ENCODE data around the gene CDH20.

The CDH20 gene

DNA sequence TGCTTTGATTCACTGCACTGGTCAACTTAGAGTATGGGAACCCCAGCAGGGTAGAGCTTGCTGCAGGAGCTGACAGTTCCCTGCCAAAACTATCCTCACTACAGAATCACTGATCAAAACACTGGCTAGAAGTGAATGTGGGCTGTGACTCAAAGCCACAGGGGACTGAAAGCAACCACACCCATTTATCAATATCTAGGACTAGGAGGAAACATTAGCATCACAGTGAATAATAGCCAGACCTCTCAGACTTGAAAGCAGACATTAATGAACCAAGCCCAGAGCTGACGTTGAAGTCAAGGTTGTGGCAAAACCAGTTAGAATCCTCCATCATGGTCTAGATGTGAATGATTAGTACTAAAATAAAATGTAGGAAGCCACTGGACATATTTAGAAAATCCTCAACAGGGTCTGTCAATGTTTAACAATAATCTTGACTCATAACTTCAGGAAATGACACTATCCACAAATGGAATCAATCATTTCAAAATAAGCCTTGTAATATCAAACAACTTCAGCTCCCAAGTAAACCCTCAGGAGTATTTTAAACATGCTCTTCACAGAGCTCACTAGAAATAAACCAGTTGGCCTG is 131.4 kb downstream of the CDH20 start:
- peak; percentile 87 for DNase-seq (ENCODE audit: low read depth)
- TF ChIP-seq, protein P1, sequence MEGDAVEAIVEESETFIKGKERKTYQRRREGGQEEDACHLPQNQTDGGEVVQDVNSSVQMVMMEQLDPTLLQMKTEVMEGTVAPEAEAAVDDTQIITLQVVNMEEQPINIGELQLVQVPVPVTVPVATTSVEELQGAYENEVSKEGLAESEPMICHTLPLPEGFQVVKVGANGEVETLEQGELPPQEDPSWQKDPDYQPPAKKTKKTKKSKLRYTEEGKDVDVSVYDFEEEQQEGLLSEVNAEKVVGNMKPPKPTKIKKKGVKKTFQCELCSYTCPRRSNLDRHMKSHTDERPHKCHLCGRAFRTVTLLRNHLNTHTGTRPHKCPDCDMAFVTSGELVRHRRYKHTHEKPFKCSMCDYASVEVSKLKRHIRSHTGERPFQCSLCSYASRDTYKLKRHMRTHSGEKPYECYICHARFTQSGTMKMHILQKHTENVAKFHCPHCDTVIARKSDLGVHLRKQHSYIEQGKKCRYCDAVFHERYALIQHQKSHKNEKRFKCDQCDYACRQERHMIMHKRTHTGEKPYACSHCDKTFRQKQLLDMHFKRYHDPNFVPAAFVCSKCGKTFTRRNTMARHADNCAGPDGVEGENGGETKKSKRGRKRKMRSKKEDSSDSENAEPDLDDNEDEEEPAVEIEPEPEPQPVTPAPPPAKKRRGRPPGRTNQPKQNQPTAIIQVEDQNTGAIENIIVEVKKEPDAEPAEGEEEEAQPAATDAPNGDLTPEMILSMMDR (conservative IDR thresholded peaks at IDR 0.05; ENCODE audit: control insufficient read depth, insufficient read depth, low read depth, low read length): no peak
- H3K4me3 ChIP-seq (ENCODE audit: control insufficient read depth, low read depth, low read length): no peak overlapping the region

DNA sequence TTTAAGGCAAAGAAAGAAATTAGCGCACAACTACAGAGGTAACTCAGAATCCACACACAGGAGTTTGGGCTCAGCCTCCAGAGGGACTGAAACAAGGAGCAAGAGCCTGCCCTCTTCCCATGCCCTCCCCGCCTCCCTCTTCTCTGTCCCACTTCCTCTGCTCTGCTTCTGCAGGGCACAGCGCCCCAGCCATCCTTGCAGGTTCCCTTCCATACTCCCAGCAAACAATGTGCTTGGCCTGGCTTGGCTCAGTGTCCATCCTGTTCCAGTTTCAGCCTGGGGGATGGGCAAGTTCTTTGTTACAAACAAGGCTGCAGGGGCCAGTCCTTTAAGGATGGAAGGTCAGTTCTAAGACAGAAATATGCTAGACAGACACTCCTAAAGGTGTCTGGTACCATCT is 133.5 kb downstream of the CDH20 start:
- no peak for DNase-seq (ENCODE audit: low read depth)
- TF ChIP-seq, protein P1 (conservative IDR thresholded peaks at IDR 0.05; ENCODE audit: control insufficient read depth, insufficient read depth, low read depth, low read length): no peak

DNA sequence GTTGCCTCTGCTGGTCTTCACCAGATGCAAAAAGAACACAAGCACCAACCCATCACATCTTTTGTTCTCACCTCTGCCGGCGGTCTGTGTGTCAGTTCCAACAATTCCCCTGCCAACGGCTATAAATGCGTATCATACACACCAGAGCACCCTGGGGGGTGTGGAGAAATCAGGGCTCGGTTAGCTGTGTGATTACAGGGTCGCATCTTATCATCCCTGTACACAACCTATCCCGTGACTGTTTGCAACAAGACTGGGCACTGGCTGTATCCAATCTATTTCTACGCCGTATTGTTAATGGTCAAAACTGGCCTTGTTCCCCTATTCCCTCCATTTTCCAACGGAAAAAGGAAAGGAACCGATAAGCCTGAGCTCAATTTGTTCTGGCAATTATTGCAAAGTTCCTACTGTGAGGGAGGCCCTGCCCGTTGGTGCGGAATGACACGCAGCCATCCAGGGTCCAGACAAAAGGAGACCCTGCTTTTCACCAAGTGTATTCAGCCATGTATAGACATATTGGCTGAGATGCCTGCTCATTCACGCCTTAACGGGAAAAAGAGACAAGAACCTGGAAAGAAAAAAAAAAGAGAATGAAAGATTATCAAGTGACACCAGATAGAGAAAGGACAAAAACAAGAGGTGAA is 136.9 kb downstream of the CDH20 start:
- no peak overlapping the region for H3K4me3 ChIP-seq (ENCODE audit: control insufficient read depth, low read depth, low read length)
- DNase-seq (ENCODE audit: low read depth): no peak
- TF ChIP-seq, protein P1 (conservative IDR thresholded peaks at IDR 0.05; ENCODE audit: control insufficient read depth, insufficient read depth, low read depth, low read length): no peak

More for the DNA sequence above, 133.5 kb downstream of the CDH20 start:
- H3K4me3 ChIP-seq (ENCODE audit: control insufficient read depth, low read depth, low read length): no peak overlapping the region

DNA sequence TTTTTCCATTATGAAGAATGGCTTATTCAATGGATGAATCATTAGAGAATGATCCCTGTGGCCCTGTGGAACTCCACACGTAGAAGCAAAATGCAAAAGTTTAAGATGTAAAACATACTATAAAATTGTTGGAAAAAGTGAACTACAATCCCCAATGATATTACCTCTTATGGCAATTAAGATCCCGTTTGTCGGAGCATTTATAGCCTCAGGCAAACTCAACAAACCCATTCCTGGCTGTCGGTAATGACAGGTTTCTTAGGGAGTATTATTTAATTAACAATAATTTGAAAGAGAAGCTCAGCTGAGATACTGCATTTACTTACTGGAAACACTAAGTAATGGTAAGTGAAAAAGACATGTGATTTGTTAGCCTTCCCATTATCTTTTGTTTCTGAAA is 138.3 kb downstream of the CDH20 start:
- TF ChIP-seq, protein P1 (conservative IDR thresholded peaks at IDR 0.05; ENCODE audit: control insufficient read depth, insufficient read depth, low read depth, low read length): no peak
- no peak for DNase-seq (ENCODE audit: low read depth)
- no peak overlapping the region for H3K4me3 ChIP-seq (ENCODE audit: control insufficient read depth, low read depth, low read length)

DNA sequence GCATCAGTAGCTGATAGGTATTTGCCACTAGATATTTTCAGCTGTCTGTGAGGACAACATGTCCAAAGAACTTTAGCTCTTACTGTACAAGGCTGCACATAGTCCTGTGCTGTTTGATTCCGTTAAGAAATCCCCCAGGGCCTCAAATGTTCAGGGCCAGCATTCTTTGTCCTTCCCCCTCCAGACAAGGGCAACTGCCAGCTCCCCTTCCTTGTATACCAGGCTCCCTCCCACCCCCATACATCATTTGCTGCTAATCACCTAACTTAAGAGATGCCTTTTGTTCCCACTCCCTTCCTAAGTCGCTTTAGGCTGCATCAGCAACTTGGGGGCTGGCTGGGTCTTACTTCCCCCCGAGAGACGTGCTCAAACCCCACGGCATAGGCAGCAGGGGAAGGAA is 138.7 kb downstream of the CDH20 start:
- no peak overlapping the region for H3K4me3 ChIP-seq (ENCODE audit: control insufficient read depth, low read depth, low read length)
- DNase-seq (ENCODE audit: low read depth): no peak
- TF ChIP-seq, protein P1 (conservative IDR thresholded peaks at IDR 0.05; ENCODE audit: control insufficient read depth, insufficient read depth, low read depth, low read length): no peak

DNA sequence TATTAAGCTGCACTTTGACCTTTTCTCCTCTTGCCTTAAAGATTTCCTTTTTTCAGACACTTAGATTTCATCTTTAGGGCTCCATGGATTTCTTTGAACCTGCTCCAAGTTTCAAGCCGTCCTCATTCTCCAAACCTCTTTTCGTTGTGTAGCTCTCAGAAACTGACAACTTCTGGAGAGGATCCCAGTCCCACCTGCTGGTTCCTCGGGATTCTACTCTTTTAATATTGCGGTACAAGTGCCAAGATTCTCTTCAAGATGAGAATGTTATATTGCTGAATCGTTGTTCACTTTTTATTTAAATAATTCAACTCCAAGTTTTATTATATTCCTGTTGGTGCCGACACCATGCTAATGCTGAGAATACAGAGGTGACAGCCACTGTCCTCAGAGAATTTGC is 141.1 kb downstream of the CDH20 start:
- no peak overlapping the region for H3K4me3 ChIP-seq (ENCODE audit: control insufficient read depth, low read depth, low read length)
- no peak for DNase-seq (ENCODE audit: low read depth)
- TF ChIP-seq, protein P1 (conservative IDR thresholded peaks at IDR 0.05; ENCODE audit: control insufficient read depth, insufficient read depth, low read depth, low read length): no peak

Measured in fibroblast of mammary gland (primary cell).